ENCODE data around the gene UBE2H. TPM values are rescaled to one million over a fixed set of nuclear protein-coding genes. Genes with fewer than 3 reads are reported as not detected.
"Not testable (repeated sequence)": the region's sequence is repeated elsewhere in the genome, so short reads cannot be mapped to it uniquely, and the experiment has no call there.

Gene UBE2H
- total and polyA plus RNA-seq, 2 donors from 2014 or later = 40.6 to 107 TPM

GRCh38 chr7:129865093-129865924, 87.5 kb downstream of the UBE2H start:
- Histone ChIP-seq H3K27ac (ENCODE audit: low read depth in 2 of 2, low read length in 2 of 2) (peak overlapping the region; percentile 74 to 78), H3K27me3 (ENCODE audit: control insufficient read depth, insufficient read depth, low read length) (no peaks in the 10 kb centered on the region)
- no peak for FAIRE-seq

GRCh38 chr7:129864676-129865075, 88.1 kb downstream of the UBE2H start:
- H3K9me3 ChIP-seq (ENCODE audit: control insufficient read depth in 2 of 3, insufficient read depth in 1 of 3, low read length in 3 of 3); H3K4me3 ChIP-seq (ENCODE audit: low read length in 3 of 3); FAIRE-seq; DNase-seq; intact Hi-C loops (cut with DNase I); H3K9ac ChIP-seq (ENCODE audit: low read length in 3 of 3); H3K36me3 ChIP-seq (ENCODE audit: control insufficient read depth in 2 of 3, insufficient read depth in 3 of 3, low read length in 3 of 3); H3K27me3 ChIP-seq (ENCODE audit: control insufficient read depth, insufficient read depth, low read length): not testable (repeated sequence)
- peak overlapping the region; percentile 32 to 61 for H3K27ac ChIP-seq (ENCODE audit: low read depth in 2 of 2, low read length in 2 of 2)
- H3K4me1 ChIP-seq (ENCODE audit: control insufficient read depth in 2 of 3, insufficient read depth in 2 of 3, low read depth in 1 of 3, low read length in 3 of 3) = peaks cover 4 to 43% (median 23%) of the 10 kb centered on the region in 3 donors

More at GRCh38 chr7:129865093-129865924, 87.5 kb downstream of the UBE2H start:
- Histone ChIP-seq H3K9me3 (ENCODE audit: control insufficient read depth in 2 of 3, insufficient read depth in 1 of 3, low read length in 3 of 3) (no peaks in the 10 kb centered on the region), H3K9ac (ENCODE audit: low read length in 3 of 3) (peak overlapping the region in 1 of 3 donors; percentile 41), H3K36me3 (ENCODE audit: control insufficient read depth in 2 of 3, insufficient read depth in 3 of 3, low read length in 3 of 3) (no peaks in the 10 kb centered on the region), H3K4me1 (ENCODE audit: control insufficient read depth in 2 of 3, insufficient read depth in 2 of 3, low read depth in 1 of 3, low read length in 3 of 3) (peaks cover 4 to 42% (median 23%) of the 10 kb centered on the region in 3 donors), H3K4me3 (ENCODE audit: low read length in 3 of 3) (no peak overlapping the region)
- intact Hi-C loops (cut with DNase I) = no loop called here
- DNase-seq = peak in 2 of 5 donors; percentile 69 to 78
- TF ChIP-seq CTCF (IDR thresholded peaks at IDR 0.05; ENCODE audit: borderline replicate concordance, extremely low read depth, insufficient read depth) = no peak

- Histone ChIP-seq H3K9ac (ENCODE audit: low read length in 3 of 3) (no peak overlapping the region), H3K4me1 (ENCODE audit: control insufficient read depth in 2 of 3, insufficient read depth in 2 of 3, low read depth in 1 of 3, low read length in 3 of 3) (peaks cover 4 to 39% (median 23%) of the 10 kb centered on the region in 3 donors), H3K36me3 (ENCODE audit: control insufficient read depth in 2 of 3, insufficient read depth in 3 of 3, low read length in 3 of 3) (no peaks in the 10 kb centered on the region), H3K27me3 (ENCODE audit: control insufficient read depth, insufficient read depth, low read length) (no peaks in the 10 kb centered on the region), H3K27ac (ENCODE audit: low read depth in 2 of 2, low read length in 2 of 2) (peak overlapping the region in 1 of 2 donors; percentile 23), H3K4me3 (ENCODE audit: low read length in 3 of 3) (no peak overlapping the region), H3K9me3 (ENCODE audit: control insufficient read depth in 2 of 3, insufficient read depth in 1 of 3, low read length in 3 of 3) (no peaks in the 10 kb centered on the region)
- intact Hi-C loops (cut with DNase I) = no loop called here
- no peak for TF ChIP-seq CTCF (IDR thresholded peaks at IDR 0.05; ENCODE audit: borderline replicate concordance, extremely low read depth, insufficient read depth)
- FAIRE-seq (no peak), DNase-seq (no peak)
Observed at GRCh38 chr7:129864042-129864441, 88.7 kb downstream of the UBE2H start.

- no peak overlapping the region for H3K4me3 ChIP-seq (ENCODE audit: low read length in 3 of 3)
- H3K9ac ChIP-seq (ENCODE audit: low read length in 3 of 3) = peak overlapping the region in 1 of 3 donors; percentile 24
- H3K27ac ChIP-seq (ENCODE audit: low read depth in 2 of 2, low read length in 2 of 2) = peak overlapping the region; percentile 66 to 71
- DNase-seq (peak in 3 of 5 donors; percentile 29 to 77 (median 72)), FAIRE-seq (no peak)
- TF ChIP-seq CTCF (IDR thresholded peaks at IDR 0.05; ENCODE audit: borderline replicate concordance, extremely low read depth, insufficient read depth) = no peak
- H3K4me1 ChIP-seq (ENCODE audit: control insufficient read depth in 2 of 3, insufficient read depth in 2 of 3, low read depth in 1 of 3, low read length in 3 of 3) = peaks cover 4 to 40% (median 23%) of the 10 kb centered on the region in 3 donors
- no peaks in the 10 kb centered on the region for H3K27me3 ChIP-seq (ENCODE audit: control insufficient read depth, insufficient read depth, low read length)
- intact Hi-C loops (cut with DNase I) = no loop called here
- no peaks in the 10 kb centered on the region for H3K9me3 ChIP-seq (ENCODE audit: control insufficient read depth in 2 of 3, insufficient read depth in 1 of 3, low read length in 3 of 3)
- H3K36me3 ChIP-seq (ENCODE audit: control insufficient read depth in 2 of 3, insufficient read depth in 3 of 3, low read length in 3 of 3) = no peaks in the 10 kb centered on the region
Observed at GRCh38 chr7:129862682-129863081, 90.1 kb downstream of the UBE2H start.

- H3K4me3 ChIP-seq (ENCODE audit: low read length in 3 of 3); H3K27me3 ChIP-seq (ENCODE audit: control insufficient read depth, insufficient read depth, low read length); DNase-seq; intact Hi-C loops (cut with DNase I); H3K9me3 ChIP-seq (ENCODE audit: control insufficient read depth in 2 of 3, insufficient read depth in 1 of 3, low read length in 3 of 3); H3K27ac ChIP-seq (ENCODE audit: low read depth in 2 of 2, low read length in 2 of 2); H3K36me3 ChIP-seq (ENCODE audit: control insufficient read depth in 2 of 3, insufficient read depth in 3 of 3, low read length in 3 of 3); FAIRE-seq; H3K9ac ChIP-seq (ENCODE audit: low read length in 3 of 3): not testable (repeated sequence)
- peaks cover 4 to 39% (median 14%) of the 10 kb centered on the region in 3 donors for H3K4me1 ChIP-seq (ENCODE audit: control insufficient read depth in 2 of 3, insufficient read depth in 2 of 3, low read depth in 1 of 3, low read length in 3 of 3)
Observed at GRCh38 chr7:129860784-129861183, 92.0 kb downstream of the UBE2H start.
